ENCODE data around the gene GPLD1.

The GPLD1 gene

DNA sequence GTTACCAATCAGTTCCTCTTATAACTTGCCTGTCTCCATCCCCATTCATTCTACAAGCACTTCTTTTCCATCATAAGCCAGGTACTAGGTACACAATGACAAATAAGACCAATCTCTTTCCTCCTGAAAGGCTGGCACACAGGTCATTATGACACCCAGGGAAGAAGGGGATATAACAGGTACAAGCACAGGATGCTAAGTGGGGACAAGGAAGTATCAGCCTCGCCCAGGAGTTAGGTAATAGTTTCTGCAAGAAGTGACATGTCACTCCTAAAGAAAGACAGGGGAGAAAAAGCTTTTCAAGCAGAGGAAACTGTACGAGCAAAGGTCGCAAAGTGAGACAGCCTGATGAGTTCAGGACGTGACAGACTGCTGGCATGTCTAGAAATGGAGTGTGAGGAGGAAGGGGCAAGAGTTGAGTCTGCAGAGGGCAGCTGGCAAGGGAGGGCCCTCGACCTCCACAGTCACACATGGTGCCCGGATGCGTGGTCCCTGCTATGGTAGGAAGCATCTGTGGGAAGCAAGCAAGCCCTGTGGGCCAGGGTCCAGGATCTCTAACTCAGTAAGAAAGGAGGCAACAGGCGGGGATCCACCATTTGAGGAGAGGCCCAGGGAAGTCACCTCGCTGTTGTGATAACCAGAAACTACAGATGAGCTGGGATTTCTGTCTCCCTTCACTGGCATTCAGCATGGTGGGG lies 40.4 kb downstream of the GPLD1 start:
- Histone ChIP-seq H4K20me1 (ENCODE audit: control insufficient read depth, insufficient read depth, low read depth, low read length) (no peaks in the 10 kb centered on the region), H3K9me3 (ENCODE audit: control insufficient read depth, insufficient read depth, low read length) (no peaks in the 10 kb centered on the region)
- TF ChIP-seq EZH2phosphoT487 (IDR thresholded peaks at IDR 0.05; ENCODE audit: borderline replicate concordance, low read length), result no peak
- TF ChIP-seq, protein P1, sequence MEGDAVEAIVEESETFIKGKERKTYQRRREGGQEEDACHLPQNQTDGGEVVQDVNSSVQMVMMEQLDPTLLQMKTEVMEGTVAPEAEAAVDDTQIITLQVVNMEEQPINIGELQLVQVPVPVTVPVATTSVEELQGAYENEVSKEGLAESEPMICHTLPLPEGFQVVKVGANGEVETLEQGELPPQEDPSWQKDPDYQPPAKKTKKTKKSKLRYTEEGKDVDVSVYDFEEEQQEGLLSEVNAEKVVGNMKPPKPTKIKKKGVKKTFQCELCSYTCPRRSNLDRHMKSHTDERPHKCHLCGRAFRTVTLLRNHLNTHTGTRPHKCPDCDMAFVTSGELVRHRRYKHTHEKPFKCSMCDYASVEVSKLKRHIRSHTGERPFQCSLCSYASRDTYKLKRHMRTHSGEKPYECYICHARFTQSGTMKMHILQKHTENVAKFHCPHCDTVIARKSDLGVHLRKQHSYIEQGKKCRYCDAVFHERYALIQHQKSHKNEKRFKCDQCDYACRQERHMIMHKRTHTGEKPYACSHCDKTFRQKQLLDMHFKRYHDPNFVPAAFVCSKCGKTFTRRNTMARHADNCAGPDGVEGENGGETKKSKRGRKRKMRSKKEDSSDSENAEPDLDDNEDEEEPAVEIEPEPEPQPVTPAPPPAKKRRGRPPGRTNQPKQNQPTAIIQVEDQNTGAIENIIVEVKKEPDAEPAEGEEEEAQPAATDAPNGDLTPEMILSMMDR (IDR thresholded peaks at IDR 0.05; ENCODE audit: low read depth, low read length, poor library complexity, severe bottlenecking), result no peak

DNA sequence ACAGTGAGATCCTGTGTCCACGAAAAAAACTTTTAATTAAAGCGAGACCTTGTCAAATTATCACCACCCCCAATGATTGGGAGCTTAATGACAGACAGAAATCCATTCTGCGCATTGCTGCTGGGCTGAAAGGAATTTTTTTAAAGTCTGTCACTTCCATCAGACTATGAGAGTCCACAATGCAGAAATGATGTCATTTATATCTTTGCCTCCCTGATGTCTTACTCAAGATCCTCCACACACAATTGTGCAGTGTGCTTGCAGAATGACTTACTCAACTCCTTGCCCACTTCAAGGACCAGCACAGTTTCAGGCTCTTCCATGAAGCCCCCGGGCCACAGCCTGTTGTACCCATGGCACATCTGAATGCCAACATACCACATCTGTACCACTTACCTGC lies 41.0 kb downstream of the GPLD1 start:
- H4K20me1 ChIP-seq (ENCODE audit: control insufficient read depth, insufficient read depth, low read depth, low read length), result no peaks in the 10 kb centered on the region
- no peaks in the 10 kb centered on the region for H3K36me3 ChIP-seq (ENCODE audit: control insufficient read depth, low read length)
- TF ChIP-seq EZH2phosphoT487 (IDR thresholded peaks at IDR 0.05; ENCODE audit: borderline replicate concordance, low read length), result no peak
- TF ChIP-seq, protein P1 (IDR thresholded peaks at IDR 0.05; ENCODE audit: low read depth, low read length, poor library complexity, severe bottlenecking), result no peak
- H3F3A ChIP-seq (ENCODE audit: control insufficient read depth, insufficient read depth), result no peaks in the 10 kb centered on the region
- H3K4me2 ChIP-seq (ENCODE audit: low read length), result no peak overlapping the region
- H3K9me2 ChIP-seq (replicated peaks; ENCODE audit: control insufficient read depth, low read length), result no peaks in the 10 kb centered on the region
- H3K4me3 ChIP-seq (ENCODE audit: low read length), result no peak overlapping the region
- H3K9me3 ChIP-seq (ENCODE audit: control insufficient read depth, insufficient read depth, low read length), result no peaks in the 10 kb centered on the region
- H3K27me3 ChIP-seq (ENCODE audit: control insufficient read depth, low read length), result no peaks in the 10 kb centered on the region
- H3K4me1 ChIP-seq (ENCODE audit: control insufficient read depth, low read length), result no peaks in the 10 kb centered on the region
- H3K27ac ChIP-seq (ENCODE audit: low read depth, low read length), result no peak overlapping the region
- no peaks in the 10 kb centered on the region for H3K79me2 ChIP-seq (ENCODE audit: control insufficient read depth, low read length)

More for the DNA sequence above, 40.4 kb downstream of the GPLD1 start:
- Histone ChIP-seq H3K27ac (ENCODE audit: low read depth, low read length) (no peak overlapping the region), H3K4me1 (ENCODE audit: control insufficient read depth, low read length) (no peaks in the 10 kb centered on the region), H3K4me2 (ENCODE audit: low read length) (no peak overlapping the region), H3K27me3 (ENCODE audit: control insufficient read depth, low read length) (no peaks in the 10 kb centered on the region), H3K36me3 (ENCODE audit: control insufficient read depth, low read length) (no peaks in the 10 kb centered on the region), H3F3A (ENCODE audit: control insufficient read depth, insufficient read depth) (no peaks in the 10 kb centered on the region), H3K79me2 (ENCODE audit: control insufficient read depth, low read length) (no peaks in the 10 kb centered on the region), H3K4me3 (ENCODE audit: low read length) (no peak overlapping the region), H3K9me2 (replicated peaks; ENCODE audit: control insufficient read depth, low read length) (no peaks in the 10 kb centered on the region)

DNA sequence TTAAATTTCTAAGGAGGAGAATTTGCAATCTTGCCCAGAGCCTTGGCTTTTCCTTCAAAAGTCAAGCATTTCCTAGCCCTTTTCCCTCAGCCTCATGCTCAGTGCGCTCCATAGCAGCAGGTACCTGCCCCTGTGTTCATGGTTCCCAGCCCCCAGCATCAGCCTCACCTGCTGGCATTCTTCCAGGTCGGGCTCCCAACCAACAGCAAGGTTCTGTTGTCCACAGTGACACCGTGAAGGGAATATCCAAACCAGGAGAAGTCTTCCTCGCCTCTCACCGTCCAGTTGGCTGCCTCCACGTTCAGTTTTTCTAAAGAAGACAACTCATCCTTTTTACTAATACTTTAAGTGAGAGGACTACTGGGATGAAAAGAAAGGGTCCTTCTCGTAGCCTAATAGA lies 42.7 kb downstream of the GPLD1 start:
- no peaks in the 10 kb centered on the region for H3F3A ChIP-seq (ENCODE audit: control insufficient read depth, insufficient read depth)
- TF ChIP-seq, protein P1 (IDR thresholded peaks at IDR 0.05; ENCODE audit: low read depth, low read length, poor library complexity, severe bottlenecking), result no peak
- TF ChIP-seq EZH2phosphoT487 (IDR thresholded peaks at IDR 0.05; ENCODE audit: borderline replicate concordance, low read length), result no peak
- H3K9me3 ChIP-seq (ENCODE audit: control insufficient read depth, insufficient read depth, low read length), result no peaks in the 10 kb centered on the region
- H3K4me3 ChIP-seq (ENCODE audit: low read length), result no peak overlapping the region
- H4K20me1 ChIP-seq (ENCODE audit: control insufficient read depth, insufficient read depth, low read depth, low read length), result no peaks in the 10 kb centered on the region
- no peak overlapping the region for H3K27ac ChIP-seq (ENCODE audit: low read depth, low read length)
- H3K79me2 ChIP-seq (ENCODE audit: control insufficient read depth, low read length), result no peaks in the 10 kb centered on the region
- no peak overlapping the region for H3K4me2 ChIP-seq (ENCODE audit: low read length)
- H3K36me3 ChIP-seq (ENCODE audit: control insufficient read depth, low read length), result no peaks in the 10 kb centered on the region
- H3K27me3 ChIP-seq (ENCODE audit: control insufficient read depth, low read length), result no peaks in the 10 kb centered on the region
- no peaks in the 10 kb centered on the region for H3K4me1 ChIP-seq (ENCODE audit: control insufficient read depth, low read length)
- H3K9me2 ChIP-seq (replicated peaks; ENCODE audit: control insufficient read depth, low read length), result no peaks in the 10 kb centered on the region
